ENCODE results near the gene MEGF10. TPM values are rescaled to one million over a fixed set of nuclear protein-coding genes. Genes with fewer than 3 reads are reported as not detected.

Gene MEGF10
- total RNA-seq, 1 donor from 2014 or later = 1.3 TPM

DNA sequence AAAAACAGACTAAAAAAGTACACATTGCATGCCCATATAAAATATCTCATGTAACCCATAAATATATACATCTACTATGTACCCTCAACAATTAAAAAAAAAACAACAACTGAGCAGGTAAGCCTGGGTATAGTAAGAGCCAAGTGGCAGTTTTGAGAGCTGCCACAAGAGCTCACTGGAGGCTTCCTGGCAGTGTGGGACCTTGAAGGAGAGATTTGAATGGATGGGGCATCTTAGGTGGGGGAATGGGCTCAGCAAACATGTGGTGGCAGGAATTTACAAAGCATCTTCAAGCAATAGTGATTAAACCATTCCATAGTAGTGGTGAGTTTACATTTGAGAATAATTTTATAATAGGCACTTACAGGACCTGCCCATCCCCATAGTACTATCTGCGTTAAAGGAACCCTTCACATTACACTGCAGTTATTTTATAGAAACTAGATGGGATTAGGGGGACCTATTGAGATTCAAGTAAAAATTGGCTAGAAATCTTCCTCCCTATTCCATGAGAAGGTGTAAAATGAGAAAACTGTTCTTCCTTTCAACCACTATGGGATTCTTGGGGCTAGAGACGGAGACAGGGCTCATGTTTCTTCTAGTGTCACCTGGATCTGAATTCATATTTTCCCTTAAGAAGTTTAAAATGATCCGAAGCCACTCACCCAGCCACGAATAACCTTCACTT lies 6.9 kb downstream of the MEGF10 start:
- Histone ChIP-seq H3K4me3 (ENCODE audit: low read depth, low read length) (no peak overlapping the region), H3K27me3 (ENCODE audit: control insufficient read depth, insufficient read depth, low read length) (no peaks in the 10 kb centered on the region), H3K36me3 (ENCODE audit: control insufficient read depth, insufficient read depth, low read length) (no peaks in the 10 kb centered on the region)
- TF ChIP-seq, protein P1, sequence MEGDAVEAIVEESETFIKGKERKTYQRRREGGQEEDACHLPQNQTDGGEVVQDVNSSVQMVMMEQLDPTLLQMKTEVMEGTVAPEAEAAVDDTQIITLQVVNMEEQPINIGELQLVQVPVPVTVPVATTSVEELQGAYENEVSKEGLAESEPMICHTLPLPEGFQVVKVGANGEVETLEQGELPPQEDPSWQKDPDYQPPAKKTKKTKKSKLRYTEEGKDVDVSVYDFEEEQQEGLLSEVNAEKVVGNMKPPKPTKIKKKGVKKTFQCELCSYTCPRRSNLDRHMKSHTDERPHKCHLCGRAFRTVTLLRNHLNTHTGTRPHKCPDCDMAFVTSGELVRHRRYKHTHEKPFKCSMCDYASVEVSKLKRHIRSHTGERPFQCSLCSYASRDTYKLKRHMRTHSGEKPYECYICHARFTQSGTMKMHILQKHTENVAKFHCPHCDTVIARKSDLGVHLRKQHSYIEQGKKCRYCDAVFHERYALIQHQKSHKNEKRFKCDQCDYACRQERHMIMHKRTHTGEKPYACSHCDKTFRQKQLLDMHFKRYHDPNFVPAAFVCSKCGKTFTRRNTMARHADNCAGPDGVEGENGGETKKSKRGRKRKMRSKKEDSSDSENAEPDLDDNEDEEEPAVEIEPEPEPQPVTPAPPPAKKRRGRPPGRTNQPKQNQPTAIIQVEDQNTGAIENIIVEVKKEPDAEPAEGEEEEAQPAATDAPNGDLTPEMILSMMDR (IDR thresholded peaks at IDR 0.05; ENCODE audit: insufficient read depth, low read length, poor library complexity, severe bottlenecking) = no peak
- no peak for DNase-seq (ENCODE audit: low read depth)

DNA sequence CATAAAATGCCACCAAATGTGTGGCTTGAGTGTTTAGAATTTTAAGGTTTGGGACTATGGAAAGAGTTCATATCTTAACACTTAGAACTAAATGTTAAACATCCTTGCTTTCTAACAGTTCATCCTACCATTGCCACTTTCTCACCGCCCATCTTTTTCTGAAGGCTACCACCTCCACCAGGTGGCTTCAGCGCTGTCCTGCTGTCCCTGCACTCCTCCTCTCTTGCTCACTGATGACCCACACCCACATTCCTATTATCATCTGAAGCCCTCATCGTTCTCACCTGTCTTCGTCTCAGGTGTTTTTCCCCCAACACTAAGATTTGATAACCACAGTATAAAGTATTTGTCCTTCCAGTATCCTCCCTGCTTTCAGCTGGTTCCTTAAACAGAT lies 7.4 kb downstream of the MEGF10 start:
- DNase-seq (ENCODE audit: low read depth) = no peak
- no peaks in the 10 kb centered on the region for H3K27me3 ChIP-seq (ENCODE audit: control insufficient read depth, insufficient read depth, low read length)
- no peak overlapping the region for H3K4me3 ChIP-seq (ENCODE audit: low read depth, low read length)
- TF ChIP-seq, protein P1 (IDR thresholded peaks at IDR 0.05; ENCODE audit: insufficient read depth, low read length, poor library complexity, severe bottlenecking) = no peak
- no peaks in the 10 kb centered on the region for H3K36me3 ChIP-seq (ENCODE audit: control insufficient read depth, insufficient read depth, low read length)

DNA sequence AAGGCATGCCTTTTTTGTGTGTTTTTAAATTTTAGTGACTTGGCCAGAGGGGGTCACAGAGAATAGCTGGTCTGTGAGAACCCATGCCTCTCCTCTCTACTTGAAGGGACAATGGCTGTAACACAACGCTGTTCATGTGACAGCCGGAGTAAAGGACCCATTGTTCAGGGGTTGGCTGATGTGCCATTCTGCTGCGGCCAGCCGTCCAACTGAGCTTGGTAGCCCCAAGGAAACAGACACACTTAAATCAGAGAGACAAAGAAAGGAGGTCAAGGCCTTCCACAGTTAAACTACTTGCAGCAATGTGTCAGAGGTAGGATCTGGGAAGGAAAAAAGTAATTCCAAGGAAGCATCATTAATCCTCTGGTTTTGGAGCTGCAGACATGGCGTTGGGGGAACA lies 8.1 kb downstream of the MEGF10 start:
- H3K36me3 ChIP-seq (ENCODE audit: control insufficient read depth, insufficient read depth, low read length) = no peaks in the 10 kb centered on the region
- no peak for DNase-seq (ENCODE audit: low read depth)
- H3K27me3 ChIP-seq (ENCODE audit: control insufficient read depth, insufficient read depth, low read length) = no peaks in the 10 kb centered on the region
- no peak overlapping the region for H3K4me3 ChIP-seq (ENCODE audit: low read depth, low read length)
- TF ChIP-seq, protein P1 (IDR thresholded peaks at IDR 0.05; ENCODE audit: insufficient read depth, low read length, poor library complexity, severe bottlenecking) = no peak

DNA sequence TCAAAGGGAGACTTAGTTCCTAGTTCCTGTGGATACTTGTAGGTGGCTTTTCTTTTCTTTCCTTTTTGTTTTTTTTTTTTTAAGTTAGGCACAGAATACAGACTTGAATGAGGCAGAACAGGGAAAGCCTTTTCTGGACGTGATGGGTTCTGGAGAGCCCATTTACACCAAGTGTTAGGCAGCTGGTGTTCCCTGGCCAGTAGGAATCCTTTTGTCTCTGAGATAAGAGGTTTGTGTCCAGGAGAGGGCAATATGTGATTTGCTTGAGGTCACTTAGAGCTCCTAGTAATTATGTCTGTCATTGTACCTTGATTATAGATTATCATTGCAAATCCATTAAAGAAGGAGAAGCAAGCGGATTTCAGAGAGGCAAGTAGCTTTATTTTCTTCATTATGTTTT lies 9.1 kb downstream of the MEGF10 start:
- Histone ChIP-seq H3K27me3 (ENCODE audit: control insufficient read depth, insufficient read depth, low read length) (no peaks in the 10 kb centered on the region), H3K4me3 (ENCODE audit: low read depth, low read length) (no peak overlapping the region), H3K36me3 (ENCODE audit: control insufficient read depth, insufficient read depth, low read length) (no peaks in the 10 kb centered on the region)
- DNase-seq (ENCODE audit: low read depth) = no peak
- TF ChIP-seq, protein P1 (IDR thresholded peaks at IDR 0.05; ENCODE audit: insufficient read depth, low read length, poor library complexity, severe bottlenecking) = no peak

DNA sequence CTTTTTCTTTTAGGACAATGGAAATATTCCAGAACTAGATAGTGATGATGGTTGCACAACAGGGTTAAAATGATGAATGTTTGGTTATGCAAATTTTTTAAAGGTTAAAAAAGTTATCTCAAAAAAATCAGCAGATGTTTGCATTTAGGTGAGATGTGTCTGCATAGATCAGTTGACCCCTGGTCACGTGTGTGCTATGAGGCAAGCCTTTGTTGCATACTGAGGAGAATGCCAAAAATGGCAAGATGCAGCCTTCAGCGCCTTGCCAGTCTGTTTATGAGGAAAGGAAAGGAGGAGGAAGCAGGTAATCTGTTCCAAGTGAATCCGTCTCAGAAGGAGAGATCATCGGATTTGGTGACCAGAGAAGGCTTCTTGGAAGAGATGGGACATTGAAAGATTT lies 11.9 kb downstream of the MEGF10 start:
- DNase-seq (ENCODE audit: low read depth) = no peak
- TF ChIP-seq, protein P1 (IDR thresholded peaks at IDR 0.05; ENCODE audit: insufficient read depth, low read length, poor library complexity, severe bottlenecking) = no peak
- H3K4me3 ChIP-seq (ENCODE audit: low read depth, low read length) = no peak overlapping the region
- no peaks in the 10 kb centered on the region for H3K27me3 ChIP-seq (ENCODE audit: control insufficient read depth, insufficient read depth, low read length)
- H3K36me3 ChIP-seq (ENCODE audit: control insufficient read depth, insufficient read depth, low read length) = no peaks in the 10 kb centered on the region

DNA sequence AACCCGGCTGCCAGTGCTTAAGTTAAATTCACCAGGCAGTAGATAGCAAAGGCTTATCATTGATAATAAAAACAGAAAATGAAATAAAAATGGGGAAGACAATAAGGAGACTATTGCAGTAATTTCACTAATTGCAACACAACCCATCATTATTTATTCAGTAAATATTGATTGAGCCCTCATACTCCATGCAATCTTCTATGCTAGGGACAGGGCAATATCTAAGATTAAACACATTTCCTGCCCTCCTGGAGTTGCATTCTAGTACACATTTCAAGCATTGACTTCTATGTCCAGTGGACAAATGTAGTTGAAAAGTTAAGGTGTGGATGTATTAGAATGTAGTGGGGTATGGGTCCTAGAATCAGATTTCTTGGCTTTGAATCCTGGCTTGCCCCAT lies 12.8 kb downstream of the MEGF10 start:
- no peak for DNase-seq (ENCODE audit: low read depth)
- Histone ChIP-seq H3K36me3 (ENCODE audit: control insufficient read depth, insufficient read depth, low read length) (no peaks in the 10 kb centered on the region), H3K27me3 (ENCODE audit: control insufficient read depth, insufficient read depth, low read length) (no peaks in the 10 kb centered on the region), H3K4me3 (ENCODE audit: low read depth, low read length) (no peak overlapping the region)
- TF ChIP-seq, protein P1 (IDR thresholded peaks at IDR 0.05; ENCODE audit: insufficient read depth, low read length, poor library complexity, severe bottlenecking) = no peak

Measured in kidney epithelial cell (primary cell).